ENCODE measurements around the gene SNUPN. TPM values are rescaled to one million over a fixed set of nuclear protein-coding genes. Genes with fewer than 3 reads are reported as not detected.
A peak's percentile ranks its signal among the peaks of the same experiment; 100 is the strongest.

SNUPN gene
- total RNA-seq, 1 experiment from 2014 or later, result 27.9 TPM

DNA sequence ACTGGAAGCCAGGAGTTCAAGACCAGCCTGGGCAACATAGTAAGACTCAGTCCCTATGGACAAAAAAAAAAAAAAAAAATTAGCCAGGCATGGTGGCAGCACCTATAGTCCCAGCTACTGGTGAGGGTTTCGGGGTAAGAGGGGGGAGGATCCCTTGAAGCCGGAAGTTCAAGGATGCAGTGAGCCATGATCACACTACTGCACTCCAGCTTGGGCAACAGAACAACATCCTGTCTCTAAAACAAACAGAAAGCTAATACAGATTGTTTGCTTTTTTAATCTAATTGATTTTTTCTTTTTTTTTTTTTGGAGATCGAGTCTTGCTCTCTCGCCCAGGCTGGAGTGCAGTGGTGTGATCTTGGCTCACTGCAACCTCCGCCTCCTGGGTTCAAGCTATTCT, 16.1 kb upstream of the SNUPN start:
- ChIA-PET POLR2A (interaction anchor here (1.0 to 6.1 kb wide), 3 partner anchors 15 to 189 kb away, joined by 4 to 76 read pairs (median 34); partner anchors contain the start of genes SIN3A and SNUPN), CTCF (interaction anchor here (0.6 to 0.7 kb wide), 2 partner anchors 18 to 654 kb away, joined by 4 read pairs; no protein-coding TSS in a partner anchor)
- Mint-ChIP-seq H3K27me3 (ENCODE audit: low read depth) (peaks cover 19% of the 10 kb centered on the region), H3K9me3 (no peaks in the 10 kb centered on the region), H3K4me1 (peaks cover 33% of the 10 kb centered on the region), H3K36me3 (no peaks in the 10 kb centered on the region), H3K4me3 (no peak overlapping the region), H3K27ac (no peak overlapping the region)
- ATAC-seq (no peak), DNase-seq (ENCODE audit: low spot score) (no peak)
- no peak for TF ChIP-seq ZBTB21 (CRISPR knock-in tag; IDR thresholded peaks at IDR 0.05; ENCODE audit: borderline replicate concordance)
- TF ChIP-seq NFE2L1 (CRISPR knock-in tag; IDR thresholded peaks at IDR 0.05), result no peak
- no peak for TF ChIP-seq TCF7 (CRISPR knock-in tag; IDR thresholded peaks at IDR 0.05; ENCODE audit: low read depth)
- TF ChIP-seq FOXJ3 (CRISPR knock-in tag; IDR thresholded peaks at IDR 0.05; ENCODE audit: borderline replicate concordance), result no peak
- TF ChIP-seq, protein P1, sequence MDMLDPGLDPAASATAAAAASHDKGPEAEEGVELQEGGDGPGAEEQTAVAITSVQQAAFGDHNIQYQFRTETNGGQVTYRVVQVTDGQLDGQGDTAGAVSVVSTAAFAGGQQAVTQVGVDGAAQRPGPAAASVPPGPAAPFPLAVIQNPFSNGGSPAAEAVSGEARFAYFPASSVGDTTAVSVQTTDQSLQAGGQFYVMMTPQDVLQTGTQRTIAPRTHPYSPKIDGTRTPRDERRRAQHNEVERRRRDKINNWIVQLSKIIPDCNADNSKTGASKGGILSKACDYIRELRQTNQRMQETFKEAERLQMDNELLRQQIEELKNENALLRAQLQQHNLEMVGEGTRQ (CRISPR knock-in tag; IDR thresholded peaks at IDR 0.05), result no peak
- TF ChIP-seq MYBL2 (CRISPR knock-in tag; IDR thresholded peaks at IDR 0.05), result no peak
- TF ChIP-seq, protein P2, sequence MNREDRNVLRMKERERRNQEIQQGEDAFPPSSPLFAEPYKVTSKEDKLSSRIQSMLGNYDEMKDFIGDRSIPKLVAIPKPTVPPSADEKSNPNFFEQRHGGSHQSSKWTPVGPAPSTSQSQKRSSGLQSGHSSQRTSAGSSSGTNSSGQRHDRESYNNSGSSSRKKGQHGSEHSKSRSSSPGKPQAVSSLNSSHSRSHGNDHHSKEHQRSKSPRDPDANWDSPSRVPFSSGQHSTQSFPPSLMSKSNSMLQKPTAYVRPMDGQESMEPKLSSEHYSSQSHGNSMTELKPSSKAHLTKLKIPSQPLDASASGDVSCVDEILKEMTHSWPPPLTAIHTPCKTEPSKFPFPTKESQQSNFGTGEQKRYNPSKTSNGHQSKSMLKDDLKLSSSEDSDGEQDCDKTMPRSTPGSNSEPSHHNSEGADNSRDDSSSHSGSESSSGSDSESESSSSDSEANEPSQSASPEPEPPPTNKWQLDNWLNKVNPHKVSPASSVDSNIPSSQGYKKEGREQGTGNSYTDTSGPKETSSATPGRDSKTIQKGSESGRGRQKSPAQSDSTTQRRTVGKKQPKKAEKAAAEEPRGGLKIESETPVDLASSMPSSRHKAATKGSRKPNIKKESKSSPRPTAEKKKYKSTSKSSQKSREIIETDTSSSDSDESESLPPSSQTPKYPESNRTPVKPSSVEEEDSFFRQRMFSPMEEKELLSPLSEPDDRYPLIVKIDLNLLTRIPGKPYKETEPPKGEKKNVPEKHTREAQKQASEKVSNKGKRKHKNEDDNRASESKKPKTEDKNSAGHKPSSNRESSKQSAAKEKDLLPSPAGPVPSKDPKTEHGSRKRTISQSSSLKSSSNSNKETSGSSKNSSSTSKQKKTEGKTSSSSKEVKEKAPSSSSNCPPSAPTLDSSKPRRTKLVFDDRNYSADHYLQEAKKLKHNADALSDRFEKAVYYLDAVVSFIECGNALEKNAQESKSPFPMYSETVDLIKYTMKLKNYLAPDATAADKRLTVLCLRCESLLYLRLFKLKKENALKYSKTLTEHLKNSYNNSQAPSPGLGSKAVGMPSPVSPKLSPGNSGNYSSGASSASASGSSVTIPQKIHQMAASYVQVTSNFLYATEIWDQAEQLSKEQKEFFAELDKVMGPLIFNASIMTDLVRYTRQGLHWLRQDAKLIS (CRISPR knock-in tag; IDR thresholded peaks at IDR 0.05; ENCODE audit: borderline replicate concordance), result no peak
- TF ChIP-seq, protein P3, sequence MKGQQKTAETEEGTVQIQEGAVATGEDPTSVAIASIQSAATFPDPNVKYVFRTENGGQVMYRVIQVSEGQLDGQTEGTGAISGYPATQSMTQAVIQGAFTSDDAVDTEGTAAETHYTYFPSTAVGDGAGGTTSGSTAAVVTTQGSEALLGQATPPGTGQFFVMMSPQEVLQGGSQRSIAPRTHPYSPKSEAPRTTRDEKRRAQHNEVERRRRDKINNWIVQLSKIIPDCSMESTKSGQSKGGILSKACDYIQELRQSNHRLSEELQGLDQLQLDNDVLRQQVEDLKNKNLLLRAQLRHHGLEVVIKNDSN (CRISPR knock-in tag; IDR thresholded peaks at IDR 0.05), result no peak
- no peak for TF ChIP-seq NFATC4 (CRISPR knock-in tag; IDR thresholded peaks at IDR 0.05)
- TF ChIP-seq, protein P4, sequence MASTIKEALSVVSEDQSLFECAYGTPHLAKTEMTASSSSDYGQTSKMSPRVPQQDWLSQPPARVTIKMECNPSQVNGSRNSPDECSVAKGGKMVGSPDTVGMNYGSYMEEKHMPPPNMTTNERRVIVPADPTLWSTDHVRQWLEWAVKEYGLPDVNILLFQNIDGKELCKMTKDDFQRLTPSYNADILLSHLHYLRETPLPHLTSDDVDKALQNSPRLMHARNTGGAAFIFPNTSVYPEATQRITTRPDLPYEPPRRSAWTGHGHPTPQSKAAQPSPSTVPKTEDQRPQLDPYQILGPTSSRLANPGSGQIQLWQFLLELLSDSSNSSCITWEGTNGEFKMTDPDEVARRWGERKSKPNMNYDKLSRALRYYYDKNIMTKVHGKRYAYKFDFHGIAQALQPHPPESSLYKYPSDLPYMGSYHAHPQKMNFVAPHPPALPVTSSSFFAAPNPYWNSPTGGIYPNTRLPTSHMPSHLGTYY (CRISPR knock-in tag; IDR thresholded peaks at IDR 0.05), result no peak
- TF ChIP-seq ZNF263 (CRISPR knock-in tag; IDR thresholded peaks at IDR 0.05; ENCODE audit: low read depth), result no peak
- TF ChIP-seq, protein P5, sequence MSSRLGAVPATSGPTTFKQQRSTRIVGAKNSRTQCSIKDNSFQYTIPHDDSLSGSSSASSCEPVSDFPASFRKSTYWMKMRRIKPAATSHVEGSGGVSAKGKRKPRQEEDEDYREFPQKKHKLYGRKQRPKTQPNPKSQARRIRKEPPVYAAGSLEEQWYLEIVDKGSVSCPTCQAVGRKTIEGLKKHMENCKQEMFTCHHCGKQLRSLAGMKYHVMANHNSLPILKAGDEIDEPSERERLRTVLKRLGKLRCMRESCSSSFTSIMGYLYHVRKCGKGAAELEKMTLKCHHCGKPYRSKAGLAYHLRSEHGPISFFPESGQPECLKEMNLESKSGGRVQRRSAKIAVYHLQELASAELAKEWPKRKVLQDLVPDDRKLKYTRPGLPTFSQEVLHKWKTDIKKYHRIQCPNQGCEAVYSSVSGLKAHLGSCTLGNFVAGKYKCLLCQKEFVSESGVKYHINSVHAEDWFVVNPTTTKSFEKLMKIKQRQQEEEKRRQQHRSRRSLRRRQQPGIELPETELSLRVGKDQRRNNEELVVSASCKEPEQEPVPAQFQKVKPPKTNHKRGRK (CRISPR knock-in tag; IDR thresholded peaks at IDR 0.05; ENCODE audit: borderline replicate concordance), result no peak
- no peak for TF ChIP-seq EMX1 (CRISPR knock-in tag; IDR thresholded peaks at IDR 0.05)
- no peak for TF ChIP-seq HMGA2 (CRISPR knock-in tag; IDR thresholded peaks at IDR 0.05)
- TF ChIP-seq ESRRA (CRISPR knock-in tag; IDR thresholded peaks at IDR 0.05; ENCODE audit: borderline replicate concordance), result no peak

DNA sequence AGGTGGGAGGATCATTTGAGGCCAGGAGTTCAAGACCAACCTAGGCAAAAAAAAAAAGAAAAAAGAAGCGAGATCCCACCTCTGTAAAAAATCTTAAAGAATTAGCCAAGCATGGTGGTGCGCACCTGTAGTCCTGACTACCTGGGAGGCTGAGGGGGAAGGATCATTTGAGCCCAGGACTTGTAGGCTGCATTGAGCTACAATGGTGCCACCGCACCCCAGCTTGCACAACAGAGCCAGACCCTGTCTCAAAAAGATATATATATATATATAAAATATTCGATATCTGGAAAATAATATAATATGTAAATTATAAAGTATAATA, 15.6 kb upstream of the SNUPN start:
- Mint-ChIP-seq H3K27ac (peak overlapping the region; percentile 98), H3K27me3 (ENCODE audit: low read depth) (peaks cover 14% of the 10 kb centered on the region), H3K4me3 (peak overlapping the region; percentile 92), H3K36me3 (no peaks in the 10 kb centered on the region), H3K9me3 (no peaks in the 10 kb centered on the region), H3K4me1 (peaks cover 29% of the 10 kb centered on the region)
- ChIA-PET POLR2A (interaction anchor here (1.0 to 6.1 kb wide), 6 partner anchors 15 to 273 kb away, joined by 4 to 76 read pairs (median 17); partner anchors contain the start of genes MAN2C1, PTPN9, SIN3A and SNUPN), CTCF (interaction anchor here (0.6 to 3.7 kb wide), 4 partner anchors 9 to 190 kb away, joined by 3 to 26 read pairs (median 4); partner anchors contain the start of genes SIN3A and SNUPN)
- TF ChIP-seq HMGA2 (CRISPR knock-in tag; IDR thresholded peaks at IDR 0.05), result 0 out of 2 replicates have a peak, but pooled peaks have one; percentile 6
- TF ChIP-seq NR1H2 (CRISPR knock-in tag; IDR thresholded peaks at IDR 0.05), result no peak
- DNase-seq (ENCODE audit: low spot score), result no peak
- ATAC-seq, result no peak

All from WTC11 (cell line).